ENCODE results near the gene CCT3. TPM values are rescaled to one million over a fixed set of nuclear protein-coding genes. Genes with fewer than 3 reads are reported as not detected.
"Not testable (repeated sequence)": the region's sequence is repeated elsewhere in the genome, so short reads cannot be mapped to it uniquely, and the experiment has no call there.

The CCT3 gene
- total RNA-seq, 1 donor from 2014 or later = 301 TPM

DNA sequence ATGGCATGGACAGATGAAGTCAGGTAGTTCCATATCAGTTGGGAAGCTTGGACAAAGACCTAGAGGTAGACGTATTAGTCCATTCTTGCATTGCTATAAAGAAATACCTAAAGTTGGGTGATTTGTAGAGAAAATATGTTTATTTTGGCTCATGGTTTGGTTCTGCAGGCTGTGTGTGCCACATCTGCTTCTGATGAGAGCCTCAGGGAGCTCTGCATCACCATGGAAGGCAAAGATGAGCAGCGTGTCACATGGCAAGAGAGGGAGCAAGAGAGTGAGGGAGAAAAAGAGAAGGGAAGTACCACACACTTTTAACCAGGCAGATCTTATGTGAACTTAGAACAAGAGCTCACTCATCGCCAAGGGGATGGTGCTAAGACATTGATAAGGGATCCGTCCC lies 9.2 kb upstream of the CCT3 start:
- no peaks in the 10 kb centered on the region for H3K9me3 Mint-ChIP-seq
- H3K36me3 Mint-ChIP-seq = no peaks in the 10 kb centered on the region
- no peak overlapping the region for H3K4me3 Mint-ChIP-seq
- no peak for DNase-seq (ENCODE audit: extremely low spot score, unreplicated experiment)
- H3K27me3 Mint-ChIP-seq = peaks cover 58% of the 10 kb centered on the region
- H3K4me1 Mint-ChIP-seq (ENCODE audit: unreplicated experiment) = no peaks in the 10 kb centered on the region
- TF ChIP-seq, protein P1, sequence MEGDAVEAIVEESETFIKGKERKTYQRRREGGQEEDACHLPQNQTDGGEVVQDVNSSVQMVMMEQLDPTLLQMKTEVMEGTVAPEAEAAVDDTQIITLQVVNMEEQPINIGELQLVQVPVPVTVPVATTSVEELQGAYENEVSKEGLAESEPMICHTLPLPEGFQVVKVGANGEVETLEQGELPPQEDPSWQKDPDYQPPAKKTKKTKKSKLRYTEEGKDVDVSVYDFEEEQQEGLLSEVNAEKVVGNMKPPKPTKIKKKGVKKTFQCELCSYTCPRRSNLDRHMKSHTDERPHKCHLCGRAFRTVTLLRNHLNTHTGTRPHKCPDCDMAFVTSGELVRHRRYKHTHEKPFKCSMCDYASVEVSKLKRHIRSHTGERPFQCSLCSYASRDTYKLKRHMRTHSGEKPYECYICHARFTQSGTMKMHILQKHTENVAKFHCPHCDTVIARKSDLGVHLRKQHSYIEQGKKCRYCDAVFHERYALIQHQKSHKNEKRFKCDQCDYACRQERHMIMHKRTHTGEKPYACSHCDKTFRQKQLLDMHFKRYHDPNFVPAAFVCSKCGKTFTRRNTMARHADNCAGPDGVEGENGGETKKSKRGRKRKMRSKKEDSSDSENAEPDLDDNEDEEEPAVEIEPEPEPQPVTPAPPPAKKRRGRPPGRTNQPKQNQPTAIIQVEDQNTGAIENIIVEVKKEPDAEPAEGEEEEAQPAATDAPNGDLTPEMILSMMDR (conservative IDR thresholded peaks at IDR 0.05) = no peak
- H3K27ac Mint-ChIP-seq = no peak overlapping the region

- no peaks in the 10 kb centered on the region for H3K4me1 Mint-ChIP-seq (ENCODE audit: unreplicated experiment)
- H3K36me3 Mint-ChIP-seq = no peaks in the 10 kb centered on the region
- H3K9me3 Mint-ChIP-seq = no peaks in the 10 kb centered on the region
- DNase-seq (ENCODE audit: extremely low spot score, unreplicated experiment) = no peak
- no peak overlapping the region for H3K4me3 Mint-ChIP-seq
- TF ChIP-seq, protein P1 (conservative IDR thresholded peaks at IDR 0.05) = no peak
- H3K27ac Mint-ChIP-seq = no peak overlapping the region
- H3K27me3 Mint-ChIP-seq = peaks cover 58% of the 10 kb centered on the region
These were observed 8.5 kb upstream of the CCT3 start for GRCh38 chr1:156346636-156347035.

GRCh38 chr1:156346035-156346434 lies 7.9 kb upstream of the CCT3 start:
- not testable (repeated sequence) for H3K4me1 Mint-ChIP-seq (ENCODE audit: unreplicated experiment); DNase-seq (ENCODE audit: extremely low spot score, unreplicated experiment); H3K36me3 Mint-ChIP-seq; H3K9me3 Mint-ChIP-seq; H3K27ac Mint-ChIP-seq; H3K4me3 Mint-ChIP-seq
- peaks cover 52% of the 10 kb centered on the region for H3K27me3 Mint-ChIP-seq

DNA sequence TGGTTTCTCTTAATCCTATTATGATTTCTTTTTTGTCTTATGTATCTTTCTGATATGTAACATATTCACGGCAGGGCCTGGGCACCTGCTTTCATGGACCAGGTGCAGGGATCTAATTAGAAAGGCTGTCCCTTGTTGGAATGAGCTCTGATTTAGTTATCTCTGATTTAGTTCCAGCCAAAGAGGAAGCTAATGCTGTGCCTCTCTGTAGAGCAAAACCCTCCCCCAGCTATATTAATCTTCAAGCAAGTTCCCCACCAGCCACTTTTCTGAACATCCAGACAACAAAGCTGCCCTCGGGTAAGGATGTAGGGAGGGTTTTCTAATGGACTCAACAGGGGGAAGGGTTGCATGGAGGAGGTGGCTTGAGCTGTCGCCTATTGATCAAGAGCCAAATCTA lies 6.3 kb upstream of the CCT3 start:
- Mint-ChIP-seq H3K4me1 (ENCODE audit: unreplicated experiment) (no peaks in the 10 kb centered on the region), H3K27ac (no peak overlapping the region), H3K9me3 (no peaks in the 10 kb centered on the region), H3K36me3 (no peaks in the 10 kb centered on the region), H3K4me3 (no peak overlapping the region), H3K27me3 (peaks cover 40% of the 10 kb centered on the region)
- TF ChIP-seq, protein P1 (conservative IDR thresholded peaks at IDR 0.05) = no peak
- DNase-seq (ENCODE audit: extremely low spot score, unreplicated experiment) = no peak

GRCh38 chr1:156342166-156342955 lies 4.3 kb upstream of the CCT3 start:
- no peak for DNase-seq (ENCODE audit: extremely low spot score, unreplicated experiment)
- Mint-ChIP-seq H3K27me3 (peaks cover 23% of the 10 kb centered on the region), H3K9me3 (no peaks in the 10 kb centered on the region), H3K4me1 (ENCODE audit: unreplicated experiment) (peaks cover 2% of the 10 kb centered on the region), H3K4me3 (no peak overlapping the region), H3K36me3 (no peaks in the 10 kb centered on the region), H3K27ac (no peak overlapping the region)
- TF ChIP-seq, protein P1 (conservative IDR thresholded peaks at IDR 0.05) = no peak

DNA sequence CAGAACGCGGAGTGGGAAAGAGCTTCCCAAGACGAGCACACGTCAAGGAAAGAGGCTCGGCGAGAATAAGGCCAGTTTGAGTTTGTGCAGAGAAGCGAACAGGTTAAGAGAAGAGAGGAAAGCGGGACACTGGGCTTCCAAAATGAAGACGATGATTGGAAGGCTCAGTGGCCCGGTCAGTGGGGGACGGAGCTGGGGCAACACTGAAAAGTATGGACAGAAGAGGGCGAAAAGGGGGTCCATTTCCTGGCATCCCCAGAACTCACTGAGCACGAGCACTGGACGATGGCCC lies 258 bp downstream of the CCT3 start:
- peak overlapping the region; percentile 99 for H3K4me3 Mint-ChIP-seq
- H3K27ac Mint-ChIP-seq = peak overlapping the region; percentile 95
- H3K36me3 Mint-ChIP-seq = peaks cover 15% of the 10 kb centered on the region
- H3K9me3 Mint-ChIP-seq = no peaks in the 10 kb centered on the region
- peaks cover 24% of the 10 kb centered on the region for H3K4me1 Mint-ChIP-seq (ENCODE audit: unreplicated experiment)
- no peaks in the 10 kb centered on the region for H3K27me3 Mint-ChIP-seq
- TF ChIP-seq, protein P1 (conservative IDR thresholded peaks at IDR 0.05) = no peak
- no peak for DNase-seq (ENCODE audit: extremely low spot score, unreplicated experiment)

Measured in type B pancreatic cell (in vitro differentiated cells).